B cell (primary cell): ENCODE results near the gene PLA2G6. TPM values are rescaled to one million over a fixed set of nuclear protein-coding genes. Genes with fewer than 3 reads are reported as not detected.

Experiments
- ATAC-seq: fragments of 200-7000 bp; cut with Tn5 transposase; one replicate; pipeline ENCODE4 v1.10.0; 2021; ENCODE audit warnings: low read depth, mild to moderate bottlenecking, moderate number of reproducible peaks, moderate library complexity
- CTCF ChIA-PET: fragments of 350-600 bp; sonication (Branson Sonifier 250); formaldehyde crosslinking; loops from one replicate; lab custom pipeline; 2021; ENCODE audit warnings: antibody characterized with exemption, inconsistent platforms; lab: Charles Lee
- POLR2A ChIA-PET: fragments of 350-600 bp; sonication (Branson Sonifier 250); formaldehyde crosslinking; loops from one replicate; lab custom pipeline; 2021; ENCODE audit warnings: antibody characterized with exemption; lab: Charles Lee
- DNase-seq: peaks from one replicate; pipeline ENCODE4 v3.0.0; 2013
- H2AFZ ChIP-seq: 2 replicates; pipeline ENCODE4 v1.6.1; 2012; ENCODE audit warnings: mild to moderate bottlenecking, low read depth, low read length; ENCODE audit not compliant: insufficient read depth, poor library complexity, severe bottlenecking
- H3K27ac ChIP-seq, 2 donors: 1 replicate in 1 of 2; 2 replicates in 1 of 2; pipeline ENCODE4 v1.5.1; 2012 to 2013; ENCODE audit warnings: low read length in 2 of 2, mild to moderate bottlenecking in 2 of 2, moderate library complexity in 1 of 2
- H3K27me3 ChIP-seq, 4 experiments: fragments of 200-600 bp in 1 of 4; sonication (generic) in 1 of 4; replicated peaks in 1 of 4; 1 replicate in 2 of 4; 2 replicates in 2 of 4; pipeline versions ENCODE4 v1.6.1 to v1.7.0; 2013 to 2016; ENCODE audit warnings: low read length in 3 of 4, mild to moderate bottlenecking in 2 of 4, mixed read lengths in 1 of 4, moderate library complexity in 1 of 4; ENCODE audit not compliant: insufficient read depth in 4 of 4, control insufficient read depth in 3 of 4; ENCODE audit errors: control extremely low read depth in 1 of 4
- H3K36me3 ChIP-seq, 2 experiments: replicated peaks in 1 of 2; 1 replicate in 1 of 2; 2 replicates in 1 of 2; pipeline versions ENCODE4 v1.6.1 to v1.7.1; 2013; ENCODE audit warnings: low read length in 1 of 2; ENCODE audit not compliant: insufficient read depth in 2 of 2, control insufficient read depth in 1 of 2; ENCODE audit errors: control extremely low read depth in 1 of 2, extremely low read depth in 1 of 2
- H3K4me1 ChIP-seq, 2 donors: fragments of 200-600 bp in 1 of 2; sonication (generic) in 1 of 2; 1 replicate in 1 of 2; 2 replicates in 1 of 2; pipeline versions ENCODE4 v1.5.1 to v1.6.1; 2013 to 2017; ENCODE audit warnings: low read length in 2 of 2; ENCODE audit not compliant: control insufficient read depth in 2 of 2, insufficient read depth in 2 of 2
- H3K4me2 ChIP-seq: replicated peaks from 2 replicates; pipeline ENCODE3; 2012; ENCODE audit warnings: mild to moderate bottlenecking, low read depth, low read length; ENCODE audit not compliant: poor library complexity, severe bottlenecking
- H3K4me3 ChIP-seq, 5 experiments: fragments of 200-600 bp in 1 of 5; sonication (generic) in 1 of 5; 1 replicate in 3 of 5; 2 replicates in 2 of 5; pipeline versions ENCODE4 v1.5.1 to v1.7.0; 2011 to 2016; ENCODE audit warnings: low read length in 4 of 5, mild to moderate bottlenecking in 4 of 5, low read depth in 2 of 5, control low read depth in 1 of 5, moderate library complexity in 1 of 5; ENCODE audit not compliant: insufficient read depth in 1 of 5; ENCODE audit errors: control extremely low read depth in 1 of 5, extremely low read depth in 1 of 5
- H3K79me2 ChIP-seq: fragments of 200-600 bp; sonication (generic); one replicate; pipeline ENCODE4 v1.6.0; 2016; ENCODE audit warnings: low read length; ENCODE audit not compliant: control insufficient read depth, insufficient read depth
- H3K9ac ChIP-seq: fragments of 200-600 bp; sonication (generic); 2 replicates; pipeline ENCODE4 v1.6.1; 2017; ENCODE audit warnings: mild to moderate bottlenecking, low read length, moderate library complexity
- H3K9me3 ChIP-seq, 3 donors: one replicate each; pipeline versions ENCODE4 v1.6.1 to v1.7.1; 2013; ENCODE audit warnings: low read length in 2 of 3; ENCODE audit not compliant: control insufficient read depth in 2 of 3, insufficient read depth in 1 of 3; ENCODE audit errors: control extremely low read depth in 1 of 3
- H4K20me1 ChIP-seq: 2 replicates; pipeline ENCODE4 v1.6.0; 2012; ENCODE audit warnings: mild to moderate bottlenecking, low read length; ENCODE audit not compliant: insufficient read depth, control insufficient read depth, poor library complexity, severe bottlenecking
- H3K27ac Mint-ChIP-seq: one replicate; pipeline ENCODE4 v1.8.0; 2021; ENCODE audit warnings: mixed read lengths
- H3K27me3 Mint-ChIP-seq: one replicate; pipeline ENCODE4 v1.8.0; 2021; ENCODE audit warnings: mixed read lengths
- H3K4me1 Mint-ChIP-seq: one replicate; pipeline ENCODE4 v1.8.0; 2021; ENCODE audit warnings: mixed read lengths
- H3K4me3 Mint-ChIP-seq: one replicate; pipeline ENCODE4 v1.8.0; 2021; ENCODE audit warnings: mixed read lengths
- H3K9me3 Mint-ChIP-seq: one replicate; pipeline ENCODE4 v1.8.0; 2022; ENCODE audit warnings: mixed read lengths; ENCODE audit not compliant: insufficient read depth
- CTCF ChIP-seq: fragments of 200-600 bp; IDR thresholded peaks from one replicate; pipeline ENCODE4 v1.8.0; 2022; ENCODE audit warnings: antibody characterized with exemption, mild to moderate bottlenecking
- EZH2 ChIP-seq: IDR thresholded peaks from 2 replicates; pipeline ENCODE4 v1.6.1; 2012; ENCODE audit warnings: borderline replicate concordance, low read depth, mild to moderate bottlenecking, moderate library complexity, low read length; ENCODE audit not compliant: insufficient read depth, poor library complexity, severe bottlenecking
- WGBS: methylation state at CpG from one replicate; pipeline ENCODE4 v1.1.5; 2013; ENCODE audit warnings: missing lambda C conversion rate; ENCODE audit not compliant: insufficient coverage; 5-methylcytosine and 5-hydroxymethylcytosine counted together
- intact Hi-C: fragments of 100-400 bp; cut with micrococcal nuclease; formaldehyde crosslinking; loops from one replicate; pipeline ENCODE4 v1.10.0; 2022
- polyA plus RNA-seq: library from polyadenylated mRNA; depleted of rRNA; stranded (reverse); fragments of >200 nt; gene quantifications from 2 replicates; pipeline ENCODE4 v1.2.3, GENCODE V29; 2012
- total RNA-seq, 2 donors: library from RNA; stranded (reverse); fragments of 120-200 nt in 1 of 2; gene quantifications; 1 replicate in 1 of 2; 2 replicates in 1 of 2; pipeline versions ENCODE4 v1.2.3 to v1.2.4, GENCODE V29; 2013 to 2022

The PLA2G6 gene
- total and polyA plus RNA-seq, 2 donors (not counting 1 experiment from before 2014, with no cell fraction given): 125 to 148 TPM

GRCh38 chr22:38175206-38176118 lies 6.2 kb downstream of the PLA2G6 start:
- Histone ChIP-seq H3K27me3 (no peaks in the 10 kb centered on the region), H3K9me3 (no peaks in the 10 kb centered on the region), H3K4me2 (peak overlapping the region; percentile 41), H2AFZ (no peak overlapping the region), H3K36me3 (no peaks in the 10 kb centered on the region), H3K4me3 (no peak overlapping the region), H3K9ac (no peak overlapping the region), H3K4me1 (peaks cover 21 to 26% of the 10 kb centered on the region in 2 donors), H3K79me2 (peaks cover 33% of the 10 kb centered on the region), H3K27ac (no peak overlapping the region), H4K20me1 (peaks cover 5% of the 10 kb centered on the region)
- H3K4me1 Mint-ChIP-seq: peaks cover 30% of the 10 kb centered on the region
- 94% methylated on average over 15 of the region's 17 CpGs for WGBS
- H3K27ac Mint-ChIP-seq: no peak overlapping the region
- ChIA-PET POLR2A (interaction anchor here (0.6 kb wide), 1 partner anchor 32 kb away, joined by 3 read pairs; no protein-coding TSS in a partner anchor), CTCF (interaction anchor here (0.8 to 1.3 kb wide), 2 partner anchors 12 to 27 kb away, joined by 3 read pairs; no protein-coding TSS in a partner anchor)
- H3K4me3 Mint-ChIP-seq: no peak overlapping the region
- ATAC-seq: no peak
- intact Hi-C loops: no loop called here
- no peaks in the 10 kb centered on the region for H3K9me3 Mint-ChIP-seq
- H3K27me3 Mint-ChIP-seq: no peaks in the 10 kb centered on the region
- TF ChIP-seq CTCF (no peak), EZH2 (no peak)
- DNase-seq: no peak

GRCh38 chr22:38174626-38175025 lies 7.0 kb downstream of the PLA2G6 start:
- Mint-ChIP-seq H3K27ac (no peak overlapping the region), H3K4me1 (peaks cover 22% of the 10 kb centered on the region), H3K9me3 (no peaks in the 10 kb centered on the region), H3K4me3 (no peak overlapping the region), H3K27me3 (no peaks in the 10 kb centered on the region)
- no peaks in the 10 kb centered on the region for H3K9me3 ChIP-seq
- H3K27ac ChIP-seq: no peak overlapping the region
- peaks cover 5% of the 10 kb centered on the region for H4K20me1 ChIP-seq
- peaks cover 13 to 18% of the 10 kb centered on the region in 2 donors for H3K4me1 ChIP-seq
- H3K4me3 ChIP-seq: no peak overlapping the region
- intact Hi-C loops: no loop called here
- no peak for TF ChIP-seq EZH2
- no peak for ATAC-seq
- WGBS: 98% methylated on average over 14 of the region's 14 CpGs
- H3K79me2 ChIP-seq: peaks cover 39% of the 10 kb centered on the region
- H3K4me2 ChIP-seq: no peak overlapping the region
- no peak overlapping the region for H3K9ac ChIP-seq
- H3K36me3 ChIP-seq: no peaks in the 10 kb centered on the region
- no peak overlapping the region for H2AFZ ChIP-seq
- ChIA-PET CTCF (no interaction called here), POLR2A (no interaction called here)
- DNase-seq: no peak
- no peaks in the 10 kb centered on the region for H3K27me3 ChIP-seq
